Ascending aorta (tissue), 2 donors: ENCODE data around the gene SCARB2. TPM values are rescaled to one million over a fixed set of nuclear protein-coding genes. Genes with fewer than 3 reads are reported as not detected.

Source experiments
- DNase-seq, 2 donors: peaks; one replicate each; pipeline ENCODE4 v3.0.0-alpha.2; 2019; ENCODE audit warnings: low spot score in 2 of 2
- H3K27ac ChIP-seq, 2 donors: fragments of 200-600 bp; sonication (generic); one replicate each; pipeline ENCODE4 v1.5.1; 2016 to 2017; ENCODE audit warnings: mild to moderate bottlenecking in 1 of 2
- H3K27me3 ChIP-seq: fragments of 200-600 bp; sonication (generic); one replicate; pipeline ENCODE4 v1.5.1; 2017
- H3K36me3 ChIP-seq, 2 donors: fragments of 200-600 bp; sonication (generic); one replicate each; pipeline ENCODE4 v1.5.1; 2016
- H3K4me1 ChIP-seq, 2 donors: fragments of 200-600 bp; sonication (generic); one replicate each; pipeline ENCODE4 v1.5.1; 2016 to 2017; ENCODE audit warnings: mild to moderate bottlenecking in 1 of 2
- H3K4me3 ChIP-seq, 2 donors: fragments of 200-600 bp; sonication (generic); one replicate each; pipeline ENCODE4 v1.5.1; 2016 to 2017; ENCODE audit warnings: mild to moderate bottlenecking in 1 of 2
- H3K9me3 ChIP-seq, 2 donors: fragments of 200-600 bp; sonication (generic); one replicate each; pipeline ENCODE4 v1.5.1; 2016
- intact Hi-C: fragments of 100-400 bp; cut with DNase I; formaldehyde crosslinking; loops from one replicate; pipeline ENCODE4 v1.15.1; 2023
- total RNA-seq: library from RNA; depleted of rRNA; stranded (reverse); fragments of >200 nt; gene quantifications from one replicate; pipeline ENCODE4 v1.1.0, GENCODE V29; 2016
- TF ChIP-seq, protein P1 (sequence below), 3 experiments: fragments of 200-600 bp in 2 of 3; fragments of 450-650 bp in 1 of 3; sonication (generic) in 2 of 3; IDR thresholded peaks; one replicate each; pipeline ENCODE4 v1.5.1; 2016 to 2019; ENCODE audit warnings: antibody characterized with exemption in 3 of 3, mild to moderate bottlenecking in 1 of 3, moderate library complexity in 1 of 3

SCARB2 gene
- total RNA-seq, 1 donor from 2014 or later = 94.1 TPM

DNA sequence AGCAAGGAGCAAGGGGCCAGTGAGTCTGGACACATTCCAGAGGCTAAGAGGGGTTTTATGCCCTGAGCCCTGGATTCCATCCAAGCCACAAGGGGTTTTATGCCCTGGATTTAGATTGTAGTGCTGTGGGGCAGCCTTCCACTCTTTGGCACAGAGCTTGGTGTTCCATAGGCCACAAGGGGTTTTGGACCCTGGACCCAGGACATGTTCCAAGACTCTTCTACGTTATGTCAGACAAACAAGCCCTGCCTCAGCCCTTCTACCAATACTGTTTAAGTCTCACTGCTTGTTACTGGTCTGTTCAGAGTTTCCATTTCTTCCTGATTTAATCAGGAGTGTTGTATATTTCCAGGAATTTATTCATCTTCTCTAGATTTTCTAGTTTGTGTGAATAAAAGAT is 12.8 kb upstream of the SCARB2 start:
- Histone ChIP-seq H3K4me1 (no peaks in the 10 kb centered on the region), H3K9me3 (no peaks in the 10 kb centered on the region), H3K36me3 (no peaks in the 10 kb centered on the region), H3K27me3 (no peaks in the 10 kb centered on the region), H3K27ac (no peak overlapping the region), H3K4me3 (no peak overlapping the region)
- TF ChIP-seq, protein P1, sequence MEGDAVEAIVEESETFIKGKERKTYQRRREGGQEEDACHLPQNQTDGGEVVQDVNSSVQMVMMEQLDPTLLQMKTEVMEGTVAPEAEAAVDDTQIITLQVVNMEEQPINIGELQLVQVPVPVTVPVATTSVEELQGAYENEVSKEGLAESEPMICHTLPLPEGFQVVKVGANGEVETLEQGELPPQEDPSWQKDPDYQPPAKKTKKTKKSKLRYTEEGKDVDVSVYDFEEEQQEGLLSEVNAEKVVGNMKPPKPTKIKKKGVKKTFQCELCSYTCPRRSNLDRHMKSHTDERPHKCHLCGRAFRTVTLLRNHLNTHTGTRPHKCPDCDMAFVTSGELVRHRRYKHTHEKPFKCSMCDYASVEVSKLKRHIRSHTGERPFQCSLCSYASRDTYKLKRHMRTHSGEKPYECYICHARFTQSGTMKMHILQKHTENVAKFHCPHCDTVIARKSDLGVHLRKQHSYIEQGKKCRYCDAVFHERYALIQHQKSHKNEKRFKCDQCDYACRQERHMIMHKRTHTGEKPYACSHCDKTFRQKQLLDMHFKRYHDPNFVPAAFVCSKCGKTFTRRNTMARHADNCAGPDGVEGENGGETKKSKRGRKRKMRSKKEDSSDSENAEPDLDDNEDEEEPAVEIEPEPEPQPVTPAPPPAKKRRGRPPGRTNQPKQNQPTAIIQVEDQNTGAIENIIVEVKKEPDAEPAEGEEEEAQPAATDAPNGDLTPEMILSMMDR (IDR thresholded peaks at IDR 0.05) = no peak
- no peak for DNase-seq
- intact Hi-C loops = no loop called here

DNA sequence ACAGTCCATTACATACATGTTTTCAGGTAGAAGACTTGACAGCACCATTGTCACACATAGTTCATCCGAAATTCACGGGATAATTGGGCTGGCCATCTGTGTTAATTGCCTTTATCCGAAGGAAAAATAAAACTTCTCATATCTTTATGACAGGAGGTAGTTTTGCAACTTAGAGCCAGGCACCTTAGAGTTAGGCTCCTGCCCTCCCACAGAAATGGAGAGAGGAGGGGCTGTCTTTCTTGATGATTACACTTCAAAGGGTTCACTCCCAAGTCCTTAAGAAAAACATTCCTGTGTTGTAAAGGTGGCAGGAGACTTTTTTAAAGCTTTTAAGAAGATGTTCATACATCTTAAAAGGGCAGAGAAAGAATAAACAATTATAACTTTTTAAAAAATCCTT is 10.5 kb upstream of the SCARB2 start:
- TF ChIP-seq, protein P1 (IDR thresholded peaks at IDR 0.05) = no peak
- Histone ChIP-seq H3K4me3 (no peak overlapping the region), H3K27ac (no peak overlapping the region), H3K4me1 (no peaks in the 10 kb centered on the region), H3K36me3 (no peaks in the 10 kb centered on the region), H3K9me3 (no peaks in the 10 kb centered on the region), H3K27me3 (no peaks in the 10 kb centered on the region)
- DNase-seq = no peak
- intact Hi-C loops = no loop called here

DNA sequence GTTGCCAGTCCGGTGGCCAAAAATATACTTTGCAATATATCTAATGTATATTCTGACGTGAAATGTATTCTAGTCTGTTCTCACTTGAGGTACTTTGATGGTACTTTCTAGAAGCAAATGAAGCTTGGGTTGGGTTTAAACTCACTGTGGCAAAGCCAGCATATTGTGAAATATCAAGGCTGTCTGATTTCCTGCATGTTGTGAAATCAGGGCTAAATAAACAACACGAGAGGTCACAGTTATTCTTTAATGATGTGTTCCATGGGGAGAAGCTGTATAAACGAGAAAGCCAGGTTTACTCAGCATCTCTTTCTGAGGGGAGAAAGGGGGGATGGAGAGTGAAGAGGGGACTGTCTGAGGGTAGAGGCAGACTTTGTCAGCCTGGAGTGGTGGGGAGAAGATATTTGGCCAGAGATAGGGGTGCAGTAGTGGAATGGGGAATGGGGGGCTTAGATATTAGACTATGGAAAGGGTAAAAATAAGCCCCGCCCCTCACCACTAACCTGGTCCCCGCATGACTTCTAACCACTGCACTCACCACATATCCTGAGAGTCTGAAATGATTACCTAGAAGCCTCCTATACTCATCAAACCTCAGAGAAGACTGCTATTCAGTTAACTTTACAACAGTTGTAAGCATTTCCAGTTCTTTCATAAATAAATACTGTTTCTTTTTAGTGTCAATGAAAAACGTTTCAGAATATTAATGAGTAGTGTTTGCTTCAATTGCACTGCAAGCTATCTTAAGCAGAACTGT is 5.9 kb upstream of the SCARB2 start:
- Histone ChIP-seq H3K4me1 (peaks cover 4% of the 10 kb centered on the region in 2 donors), H3K36me3 (no peaks in the 10 kb centered on the region), H3K9me3 (no peaks in the 10 kb centered on the region), H3K27me3 (no peaks in the 10 kb centered on the region), H3K4me3 (no peak overlapping the region), H3K27ac (no peak overlapping the region)
- intact Hi-C loops = no loop called here
- TF ChIP-seq, protein P1 (IDR thresholded peaks at IDR 0.05) = no peak
- no peak for DNase-seq

DNA sequence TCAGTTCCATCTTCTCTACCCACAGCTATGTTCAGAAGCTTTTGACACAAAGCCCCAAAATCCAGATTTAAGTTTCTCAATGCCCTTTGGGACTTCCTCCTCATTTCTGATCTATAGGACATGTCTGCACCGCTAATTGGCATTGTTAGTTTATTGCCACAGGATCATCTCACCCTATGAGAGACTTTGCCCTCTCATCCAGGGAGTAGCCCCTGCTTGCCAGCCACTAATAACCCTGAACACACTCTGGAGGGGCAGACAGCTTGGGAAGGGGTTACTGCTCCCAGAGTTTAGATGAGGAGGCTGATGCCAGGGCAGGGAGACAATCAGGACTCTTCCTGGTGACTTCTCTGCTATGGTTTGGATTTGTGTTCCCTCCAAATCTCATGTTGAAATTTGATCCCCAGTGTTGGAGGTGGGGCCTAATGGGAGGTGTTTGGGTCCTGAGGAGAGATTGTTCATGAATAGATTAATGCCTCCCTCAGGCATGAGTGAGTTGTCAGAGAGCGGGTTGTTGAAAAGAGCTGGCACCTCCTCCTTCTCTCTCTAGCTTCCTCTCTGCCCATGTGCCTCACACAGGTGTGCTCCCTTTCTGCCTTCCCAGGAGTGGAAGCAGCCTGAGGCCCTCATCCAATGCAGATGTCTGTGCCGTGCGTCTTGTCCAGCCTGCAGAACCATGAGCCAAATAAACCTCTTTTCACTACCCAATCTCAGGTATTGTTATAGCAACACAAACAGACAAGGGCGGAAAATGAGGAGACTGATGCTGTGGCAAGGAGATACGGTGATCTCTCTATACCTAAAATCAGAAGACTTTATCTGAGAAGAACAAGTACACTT is 3.6 kb upstream of the SCARB2 start:
- no peak overlapping the region for H3K4me3 ChIP-seq
- no peak for DNase-seq
- intact Hi-C loops = no loop called here
- no peak overlapping the region for H3K27ac ChIP-seq
- TF ChIP-seq, protein P1 (IDR thresholded peaks at IDR 0.05) = no peak
- H3K27me3 ChIP-seq = no peaks in the 10 kb centered on the region
- no peaks in the 10 kb centered on the region for H3K9me3 ChIP-seq
- H3K36me3 ChIP-seq = no peaks in the 10 kb centered on the region
- peaks cover 5 to 11% of the 10 kb centered on the region in 2 donors for H3K4me1 ChIP-seq

DNA sequence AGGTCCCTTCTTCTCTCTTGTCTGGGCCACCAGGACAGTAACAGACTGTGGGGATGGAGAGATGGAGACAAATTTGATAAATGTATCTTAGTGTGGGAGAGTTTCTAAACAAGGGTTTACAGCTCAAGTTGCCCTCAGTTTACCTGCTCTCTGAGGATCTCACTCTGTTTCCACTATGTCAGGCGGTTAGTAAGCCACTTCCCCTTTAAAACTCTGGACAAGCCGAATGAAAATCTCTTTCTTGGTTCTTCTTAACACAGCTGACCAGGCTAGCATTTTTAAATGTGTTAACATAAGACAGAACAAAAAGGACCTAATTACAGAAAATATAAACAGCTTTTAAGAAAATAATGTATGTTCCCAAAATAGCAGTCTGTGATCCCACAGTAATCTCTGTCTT is 2.9 kb upstream of the SCARB2 start:
- Histone ChIP-seq H3K36me3 (no peaks in the 10 kb centered on the region), H3K27me3 (no peaks in the 10 kb centered on the region), H3K4me3 (no peak overlapping the region), H3K9me3 (no peaks in the 10 kb centered on the region), H3K27ac (no peak overlapping the region), H3K4me1 (peaks cover 7 to 18% of the 10 kb centered on the region in 2 donors)
- intact Hi-C loops = no loop called here
- DNase-seq = no peak
- TF ChIP-seq, protein P1 (IDR thresholded peaks at IDR 0.05) = no peak
